GM23248 (cell line): ENCODE results near the gene WASF3. TPM values are rescaled to one million over a fixed set of nuclear protein-coding genes. Genes with fewer than 3 reads are reported as not detected.
A peak's percentile ranks its signal among the peaks of the same experiment; 100 is the strongest.

Source experiments
- DNase-seq: peaks from one replicate; pipeline ENCODE4 v3.0.0-alpha.2; 2015
- H2AFZ ChIP-seq: fragments of 200-600 bp; sonication (generic); 2 replicates; pipeline ENCODE4 v1.6.1; 2016; ENCODE audit warnings: antibody characterized with exemption
- H3F3A ChIP-seq: fragments of 200-600 bp; sonication (generic); 2 replicates; pipeline ENCODE4 v1.6.1; 2016; ENCODE audit warnings: mild to moderate bottlenecking, antibody characterized with exemption, mixed run types; ENCODE audit not compliant: insufficient read depth
- H3K27ac ChIP-seq: fragments of 200-600 bp; sonication (generic); 2 replicates; pipeline ENCODE4 v1.5.1; 2016; ENCODE audit warnings: mild to moderate bottlenecking
- H3K27me3 ChIP-seq: fragments of 200-600 bp; sonication (generic); replicated peaks from 2 replicates; pipeline ENCODE4 v1.6.1; 2016; ENCODE audit warnings: mild to moderate bottlenecking; ENCODE audit not compliant: insufficient read depth
- H3K36me3 ChIP-seq: fragments of 200-600 bp; sonication (generic); 2 replicates; pipeline ENCODE4 v1.6.1; 2016; ENCODE audit warnings: low read depth, mild to moderate bottlenecking
- H3K4me1 ChIP-seq: fragments of 200-600 bp; sonication (generic); 2 replicates; pipeline ENCODE4 v1.6.1; 2016; ENCODE audit warnings: mild to moderate bottlenecking; ENCODE audit not compliant: insufficient read depth
- H3K4me2 ChIP-seq: fragments of 200-600 bp; sonication (generic); one replicate; pipeline ENCODE4 v1.6.1; 2016; ENCODE audit warnings: mild to moderate bottlenecking; ENCODE audit not compliant: unreplicated experiment
- H3K4me3 ChIP-seq: fragments of 200-600 bp; sonication (generic); 2 replicates; pipeline ENCODE4 v1.5.1; 2016; ENCODE audit warnings: mild to moderate bottlenecking
- H3K79me2 ChIP-seq: fragments of 200-600 bp; sonication (generic); 2 replicates; pipeline ENCODE4 v1.6.1; 2016; ENCODE audit warnings: mild to moderate bottlenecking; ENCODE audit not compliant: insufficient read depth
- H3K9ac ChIP-seq: fragments of 200-600 bp; sonication (generic); 2 replicates; pipeline ENCODE4 v1.6.1; 2016; ENCODE audit warnings: mild to moderate bottlenecking
- H3K9me2 ChIP-seq: fragments of 200-600 bp; sonication (generic); 2 replicates; pipeline ENCODE4 v1.6.1; 2016; ENCODE audit warnings: mixed run types, mild to moderate bottlenecking, moderate library complexity; ENCODE audit not compliant: insufficient read depth
- H3K9me3 ChIP-seq: fragments of 200-600 bp; sonication (generic); one replicate; pipeline ENCODE4 v1.6.1; 2017; ENCODE audit warnings: low read depth
- H4K20me1 ChIP-seq: fragments of 200-600 bp; sonication (generic); 2 replicates; pipeline ENCODE4 v1.6.0; 2016; ENCODE audit not compliant: insufficient read depth
- EZH2 ChIP-seq: fragments of 200-600 bp; sonication (generic); IDR thresholded peaks from 2 replicates; pipeline ENCODE4 v1.6.1; 2018; ENCODE audit warnings: antibody characterized with exemption, mild to moderate bottlenecking; ENCODE audit not compliant: insufficient read depth, poor library complexity, severe bottlenecking
- EZH2phosphoT487 ChIP-seq: fragments of 200-600 bp; sonication (generic); IDR thresholded peaks from 2 replicates; pipeline ENCODE4 v1.6.1; 2018; ENCODE audit warnings: antibody characterized with exemption, moderate library complexity, mild to moderate bottlenecking, low read depth; ENCODE audit not compliant: insufficient read depth
- WGBS, 2 experiments: methylation state at CpG; one replicate each; pipeline ENCODE4 v1.1.6; 2015 to 2017; ENCODE audit warnings: low lambda C conversion rate in 2 of 2, low coverage in 1 of 2; ENCODE audit errors: missing lambda C conversion rate in 2 of 2; 5-methylcytosine and 5-hydroxymethylcytosine counted together
- in situ Hi-C: fragments of 300-500 bp; cut with MboI; formaldehyde crosslinking; loops from 2 replicates; pipeline ENCODE4 v1.15.0; 2020
- polyA plus RNA-seq: library from polyadenylated mRNA; unstranded; fragments of >200 nt; fragmentation: Nextera tagmentation; extraction: Ambion mirVana; gene quantifications from 2 replicates; pipeline ENCODE4 v1.2.1, GENCODE V29; 2016
- total RNA-seq: library from RNA; depleted of rRNA; stranded (reverse); fragments of >200 nt; shearing (Covaris generic); gene quantifications from 2 replicates; pipeline ENCODE4 v1.2.3, GENCODE V29; 2014

The WASF3 gene
- total and polyA plus RNA-seq, 2 experiments from 2014 or later = 14.7 to 19.9 TPM

- Histone ChIP-seq H3K4me3 (peak overlapping the region; percentile 54), H3K27ac (peak overlapping the region; percentile 78), H4K20me1 (no peaks in the 10 kb centered on the region), H3K27me3 (no peaks in the 10 kb centered on the region), H3K9me3 (no peaks in the 10 kb centered on the region), H3K4me2 (peak overlapping the region; percentile 80), H3K36me3 (no peaks in the 10 kb centered on the region), H3K9ac (peak overlapping the region; percentile 45; the same call in 1 of the 2 replicates), H2AFZ (no peak overlapping the region), H3K9me2 (no peaks in the 10 kb centered on the region), H3K79me2 (peaks cover 87% of the 10 kb centered on the region), H3F3A (peaks cover 37% of the 10 kb centered on the region), H3K4me1 (peaks cover 42% of the 10 kb centered on the region)
- TF ChIP-seq EZH2 (no peak), EZH2phosphoT487 (no peak)
- peak; percentile 52 for DNase-seq
- 0% methylated on average over 1 of the region's 1 CpG for whole genome bisulfite sequencing, 2 experiments
- in situ Hi-C loops = no loop called here
Observed at GRCh38 chr13:26585136-26585535, 27.7 kb downstream of the WASF3 start.

- Histone ChIP-seq H3K9ac (no peak overlapping the region), H3K36me3 (no peaks in the 10 kb centered on the region), H3K79me2 (peaks cover 87% of the 10 kb centered on the region), H3K27ac (no peak overlapping the region), H3K9me2 (no peaks in the 10 kb centered on the region), H3F3A (peaks cover 37% of the 10 kb centered on the region), H3K27me3 (no peaks in the 10 kb centered on the region), H3K4me2 (no peak overlapping the region), H3K4me3 (no peak overlapping the region), H4K20me1 (no peaks in the 10 kb centered on the region), H3K9me3 (no peaks in the 10 kb centered on the region), H3K4me1 (peaks cover 42% of the 10 kb centered on the region), H2AFZ (no peak overlapping the region)
- no peak for DNase-seq
- in situ Hi-C loops = no loop called here
- TF ChIP-seq EZH2phosphoT487 (no peak), EZH2 (no peak)
Observed at GRCh38 chr13:26587251-26587650, 29.8 kb downstream of the WASF3 start.

- Histone ChIP-seq H3K36me3 (no peaks in the 10 kb centered on the region), H4K20me1 (no peaks in the 10 kb centered on the region), H3K27me3 (no peaks in the 10 kb centered on the region), H3K79me2 (peaks cover 89% of the 10 kb centered on the region), H3K4me3 (no peak overlapping the region), H3K27ac (no peak overlapping the region), H3K4me2 (peak overlapping the region; percentile 11), H3K9ac (no peak overlapping the region), H3F3A (peaks cover 26% of the 10 kb centered on the region), H2AFZ (no peak overlapping the region), H3K4me1 (peaks cover 45% of the 10 kb centered on the region), H3K9me3 (no peaks in the 10 kb centered on the region), H3K9me2 (no peaks in the 10 kb centered on the region)
- no peak for DNase-seq
- in situ Hi-C loops = no loop called here
- WGBS, 2 experiments = 96 to 97% methylated on average over 1 of the region's 1 CpG
- no peak for TF ChIP-seq EZH2phosphoT487
- no peak for TF ChIP-seq EZH2
Observed at GRCh38 chr13:26589226-26589625, 31.7 kb downstream of the WASF3 start.

GRCh38 chr13:26589754-26590153, 32.3 kb downstream of the WASF3 start:
- peaks cover 20% of the 10 kb centered on the region for H3F3A ChIP-seq
- no peaks in the 10 kb centered on the region for H3K9me3 ChIP-seq
- WGBS, 2 experiments = 100% methylated on average over 1 of the region's 1 CpG
- in situ Hi-C loops = no loop called here
- H3K9me2 ChIP-seq = no peaks in the 10 kb centered on the region
- H2AFZ ChIP-seq = no peak overlapping the region
- H3K9ac ChIP-seq = no peak overlapping the region
- TF ChIP-seq EZH2phosphoT487 (no peak), EZH2 (no peak)
- H3K79me2 ChIP-seq = peaks cover 94% of the 10 kb centered on the region
- H3K4me2 ChIP-seq = peak overlapping the region; percentile 11
- H3K4me3 ChIP-seq = no peak overlapping the region
- no peaks in the 10 kb centered on the region for H3K36me3 ChIP-seq
- no peak overlapping the region for H3K27ac ChIP-seq
- no peaks in the 10 kb centered on the region for H3K27me3 ChIP-seq
- peaks cover 40% of the 10 kb centered on the region for H3K4me1 ChIP-seq
- DNase-seq = peak; percentile 29
- no peaks in the 10 kb centered on the region for H4K20me1 ChIP-seq

- Histone ChIP-seq H3K4me1 (peaks cover 34% of the 10 kb centered on the region), H3K36me3 (no peaks in the 10 kb centered on the region), H3K27me3 (no peaks in the 10 kb centered on the region), H3K9me3 (no peaks in the 10 kb centered on the region), H3K9me2 (no peaks in the 10 kb centered on the region), H3K4me3 (no peak overlapping the region), H3K27ac (no peak overlapping the region), H3K4me2 (no peak overlapping the region), H3K9ac (no peak overlapping the region), H4K20me1 (no peaks in the 10 kb centered on the region), H2AFZ (no peak overlapping the region), H3F3A (peaks cover 14% of the 10 kb centered on the region), H3K79me2 (peaks cover 100% of the 10 kb centered on the region)
- 96 to 97% methylated on average over 2 of the region's 2 CpGs for WGBS, 2 experiments
- TF ChIP-seq EZH2phosphoT487 (no peak), EZH2 (no peak)
- DNase-seq = no peak
- in situ Hi-C loops = no loop called here
Observed at GRCh38 chr13:26590379-26590778, 32.9 kb downstream of the WASF3 start.
